GM12878 (cell line): ENCODE measurements around the gene TMIGD2. TPM values are rescaled to one million over a fixed set of nuclear protein-coding genes. Genes with fewer than 3 reads are reported as not detected.

Experiments used
- ATAC-seq: fragments of 200-7000 bp; cut with Tn5 transposase; 3 replicates; pipeline ENCODE4 v1.9.1; 2020; ENCODE audit warnings: mild to moderate bottlenecking, moderate library complexity
- BruUV-seq: library from RNA; stranded (reverse); fragments of 400-500 nt; replicated peaks from 2 replicates; lab custom pipeline; 2021; lab: Mats Ljungman, UMichigan
- CTCF ChIA-PET: fragments of 300-600 bp; sonication (Branson Sonifier 250); formaldehyde crosslinking; extraction: SDS; loops from one replicate; lab custom pipeline; 2021; ENCODE audit warnings: inconsistent platforms; lab: Yijun Ruan, JAX
- POLR2A ChIA-PET: fragments of 350-600 bp; formaldehyde crosslinking; extraction: SDS; loops from one replicate; lab custom pipeline; 2021; ENCODE audit warnings: inconsistent platforms; lab: Charles Lee
- RAD21 ChIA-PET: fragments of 300-600 bp; sonication (Branson Sonifier 250); formaldehyde crosslinking; loops from one replicate; lab custom pipeline; 2023; ENCODE audit warnings: antibody characterized with exemption; ENCODE audit not compliant: unreplicated experiment; lab: Charles Lee
- SMC1A ChIA-PET: fragments of 300-600 bp; sonication (Branson Sonifier 250); formaldehyde crosslinking; loops from one replicate; lab custom pipeline; 2023; ENCODE audit not compliant: unreplicated experiment, uncharacterized antibody; lab: Charles Lee
- DNase-seq: peaks from one replicate; pipeline ENCODE4 v3.0.0-alpha.2; 2011; ENCODE audit warnings: low read depth, low spot score
- FAIRE-seq: peaks from 3 replicates; lab custom pipeline; 2011; peaks lifted over from hg19 to GRCh38; lab: Jason Lieb, UNC
- H2AFZ ChIP-seq: 2 replicates; pipeline ENCODE4 v1.6.0; 2011; ENCODE audit warnings: low read depth, low read length, control low read depth; ENCODE audit not compliant: control insufficient read depth
- H3K27ac ChIP-seq: 2 replicates; pipeline ENCODE4 v1.5.1; 2011; ENCODE audit warnings: control low read depth; ENCODE audit not compliant: control insufficient read depth, insufficient read depth
- H3K27me3 ChIP-seq, 2 experiments: replicated peaks in 1 of 2; 2 replicates each; pipeline versions ENCODE4 v1.6.0 to v1.6.1; 2011; ENCODE audit warnings: low read length in 1 of 2; ENCODE audit not compliant: control insufficient read depth in 2 of 2, insufficient read depth in 2 of 2
- H3K36me3 ChIP-seq, 2 experiments: 2 replicates each; pipeline ENCODE4 v1.5.1; 2011; ENCODE audit warnings: low read length in 1 of 2; ENCODE audit not compliant: control insufficient read depth in 2 of 2, insufficient read depth in 2 of 2
- H3K4me1 ChIP-seq: 2 replicates; pipeline ENCODE4 v1.6.1; 2011; ENCODE audit warnings: mild to moderate bottlenecking, low read length, moderate library complexity, mixed read lengths; ENCODE audit not compliant: control insufficient read depth, insufficient read depth
- H3K4me2 ChIP-seq: 2 replicates; pipeline ENCODE4 v1.6.0; 2011; ENCODE audit warnings: control low read depth; ENCODE audit not compliant: control insufficient read depth, insufficient read depth
- H3K4me3 ChIP-seq: fragments of 200-600 bp; sonication (generic); 2 replicates; pipeline ENCODE4 v1.5.1; 2016
- H3K79me2 ChIP-seq: 2 replicates; pipeline ENCODE4 v1.6.0; 2011; ENCODE audit warnings: low read length; ENCODE audit not compliant: control insufficient read depth, insufficient read depth
- H3K9ac ChIP-seq: 2 replicates; pipeline ENCODE4 v1.8.0; 2011; ENCODE audit warnings: low read length, control low read depth, mixed read lengths; ENCODE audit not compliant: control insufficient read depth, insufficient read depth
- H3K9me3 ChIP-seq: replicated peaks from 3 replicates; pipeline ENCODE4 v1.5.1; 2011; ENCODE audit warnings: mild to moderate bottlenecking, low read length; ENCODE audit not compliant: control insufficient read depth, insufficient read depth
- H4K20me1 ChIP-seq: 2 replicates; pipeline ENCODE4 v1.6.0; 2011; ENCODE audit not compliant: control insufficient read depth, insufficient read depth
- BCL11A ChIP-seq: IDR thresholded peaks from 2 replicates; pipeline ENCODE4 v1.6.1; 2011; ENCODE audit warnings: low read depth, low read length
- BRCA1 ChIP-seq: IDR thresholded peaks from 2 replicates; pipeline ENCODE4 v1.6.1; 2011; ENCODE audit warnings: low read depth, low read length, improper control_type of control experiment
- CEBPB ChIP-seq, 2 experiments: fragments of 150-350 bp in 1 of 2; IDR thresholded peaks; 2 replicates each; pipeline ENCODE4 v1.6.1; 2012 to 2014; ENCODE audit warnings: low read depth in 2 of 2, low read length in 2 of 2, borderline replicate concordance in 1 of 2, inconsistent platforms in 1 of 2
- FOXK2 ChIP-seq: fragments of 450-650 bp; IDR thresholded peaks from 2 replicates; pipeline ENCODE4 v1.6.1; 2017; ENCODE audit warnings: mild to moderate bottlenecking, moderate library complexity
- MEF2B ChIP-seq: fragments of 450-650 bp; IDR thresholded peaks from 2 replicates; pipeline ENCODE4 v1.6.1; 2018; ENCODE audit warnings: mild to moderate bottlenecking, moderate library complexity; ENCODE audit not compliant: partially characterized antibody, poor library complexity, severe bottlenecking
- MYB ChIP-seq: fragments of 150-350 bp; IDR thresholded peaks from 2 replicates; pipeline ENCODE4 v1.6.1; 2014; ENCODE audit warnings: mild to moderate bottlenecking, low read depth, low read length, borderline replicate concordance
- NFYB ChIP-seq: IDR thresholded peaks from 2 replicates; pipeline ENCODE4 v1.6.1; 2011; ENCODE audit warnings: low read depth, mild to moderate bottlenecking, low read length, improper control_type of control experiment, moderate library complexity; ENCODE audit not compliant: insufficient read depth
- NR2F1 ChIP-seq: fragments of 450-650 bp; conservative IDR thresholded peaks from 2 replicates; pipeline ENCODE4 v1.6.1; 2017; ENCODE audit warnings: mild to moderate bottlenecking
- PKNOX1 ChIP-seq: fragments of 450-650 bp; IDR thresholded peaks from 2 replicates; pipeline ENCODE4 v1.6.1; 2016; ENCODE audit warnings: mild to moderate bottlenecking
- PML ChIP-seq: IDR thresholded peaks from 2 replicates; pipeline ENCODE4 v1.6.1; 2012; ENCODE audit warnings: low read length, inconsistent platforms
- RAD51 ChIP-seq: fragments of 450-650 bp; IDR thresholded peaks from 2 replicates; pipeline ENCODE4 v1.6.1; 2016; ENCODE audit warnings: moderate library complexity, mild to moderate bottlenecking, inconsistent platforms
- SREBF2 ChIP-seq: IDR thresholded peaks from 2 replicates; pipeline ENCODE4 v1.6.1; 2012; ENCODE audit warnings: mild to moderate bottlenecking, low read length
- STAT3 ChIP-seq: IDR thresholded peaks from 2 replicates; pipeline ENCODE4 v1.6.1; 2011; ENCODE audit warnings: low read depth, low read length, improper control_type of control experiment
- TAF1 ChIP-seq: IDR thresholded peaks from 2 replicates; pipeline ENCODE4 v1.6.1; 2011; ENCODE audit warnings: mild to moderate bottlenecking, low read depth, low read length, borderline replicate concordance
- TBL1XR1 ChIP-seq: IDR thresholded peaks from 2 replicates; pipeline ENCODE4 v1.6.1; 2012; ENCODE audit warnings: low read depth, low read length, improper control_type of control experiment
- ZBTB4 ChIP-seq: fragments of 450-650 bp; formaldehyde crosslinking; IDR thresholded peaks from 2 replicates; pipeline ENCODE4 v1.4.0; 2022; ENCODE audit warnings: mild to moderate bottlenecking, moderate library complexity
- ZBTB40 ChIP-seq: fragments of 450-650 bp; IDR thresholded peaks from 2 replicates; pipeline ENCODE4 v1.6.1; 2016; ENCODE audit warnings: mild to moderate bottlenecking, moderate library complexity, borderline replicate concordance
- WGBS: methylation state at CpG from one replicate; pipeline ENCODE4 v1.1.6; 2016; ENCODE audit warnings: low lambda C conversion rate; ENCODE audit not compliant: insufficient replicate concordance, insufficient coverage; ENCODE audit errors: missing lambda C conversion rate; 5-methylcytosine and 5-hydroxymethylcytosine counted together
- in situ Hi-C: fragments of 300-500 bp; cut with MboI; formaldehyde crosslinking; loops from 9 replicates; pipeline ENCODE4 v1.14.3; 2018; ENCODE audit warnings: mixed read lengths
- intact Hi-C: fragments of 100-400 bp; cut with micrococcal nuclease; formaldehyde crosslinking; loops from one replicate; pipeline ENCODE4 v1.14.2; 2022; ENCODE audit not compliant: unreplicated experiment
- polyA plus RNA-seq, 11 experiments: library from polyadenylated mRNA; depleted of rRNA in 4 of 11; unstranded in 6 of 11; stranded (reverse) in 5 of 11; fragments of >200 nt; fragmentation: Nextera tagmentation in 4 of 11; fragmentation: Illumina TruSeq in 1 of 11; extraction: Ambion mirVana in 4 of 11; extraction: Trizol in 1 of 11; gene quantifications; 1 replicate in 1 of 11; 2 replicates in 10 of 11; pipeline versions ENCODE4 v1.2.1 to v1.2.3, GENCODE V29; 2011 to 2016; ENCODE audit warnings: inconsistent platforms in 2 of 11, missing spikeins in 2 of 11, low read depth in 1 of 11
- total RNA-seq, 4 experiments: library from RNA; depleted of rRNA in 3 of 4; stranded (reverse); fragments of >200 nt in 3 of 4; fragmentation: Illumina TruSeq in 1 of 4; extraction: Trizol in 1 of 4; gene quantifications; 2 replicates each; pipeline versions ENCODE4 v1.2.1 to v1.2.3, GENCODE V29; 2013 to 2021

Gene TMIGD2
- total and polyA plus RNA-seq, 10 of the 15 experiments (the other 5 are each of a cell fraction or from before 2014, with no cell fraction given), result 0.09 to 0.40 (median 0.14) TPM; not detected in 5

GRCh38 chr19:4300589-4300988, 1.6 kb downstream of the TMIGD2 start:
- Histone ChIP-seq H3K4me1 (no peaks in the 10 kb centered on the region), H3K9ac (no peak overlapping the region), H3K27ac (no peak overlapping the region), H2AFZ (no peak overlapping the region), H3K27me3 (no peaks in the 10 kb centered on the region), H3K4me2 (no peak overlapping the region), H3K36me3 (no peaks in the 10 kb centered on the region), H3K4me3 (no peak overlapping the region), H4K20me1 (no peaks in the 10 kb centered on the region), H3K79me2 (no peaks in the 10 kb centered on the region), H3K9me3 (no peaks in the 10 kb centered on the region)
- DNase-seq (no peak), ATAC-seq (no peak), FAIRE-seq (no peak)
- in situ Hi-C loops (no loop called here), intact Hi-C loops (no loop called here)
- ChIA-PET CTCF (no interaction called here), RAD21 (no interaction called here), SMC1A (no interaction called here), POLR2A (no interaction called here)
- BruUV-seq, result no TSS peak
- TF ChIP-seq ZBTB4 (CRISPR knock-in tag), result no peak
- no peak for TF ChIP-seq PML
- TF ChIP-seq ZBTB40, result no peak
- no peak for TF ChIP-seq PKNOX1
- no peak for TF ChIP-seq TAF1
- TF ChIP-seq MEF2B, result no peak
- no peak for TF ChIP-seq RAD51
- no peak for TF ChIP-seq TBL1XR1
- no peak for TF ChIP-seq NFYB
- no peak for TF ChIP-seq FOXK2
- no peak for TF ChIP-seq SREBF2
- no peak for TF ChIP-seq BRCA1
- TF ChIP-seq NR2F1, result no peak
- no peak for TF ChIP-seq CEBPB (IDR thresholded peaks at IDR 0.05; ENCODE audit: borderline replicate concordance in 1 of 2, low read depth in 2 of 2, low read length in 2 of 2)
- no peak for TF ChIP-seq STAT3
- no peak for TF ChIP-seq BCL11A
- TF ChIP-seq MYB, result no peak
- WGBS, result 40% methylated on average over 3 of the region's 3 CpGs
